ENCODE results near the gene DIDO1. TPM values are rescaled to one million over a fixed set of nuclear protein-coding genes. Genes with fewer than 3 reads are reported as not detected.

DIDO1 gene
- total RNA-seq, 1 experiment from 2014 or later = 33.2 TPM

- intact Hi-C loops (cut with micrococcal nuclease) = no loop called here
- peaks cover 38% of the 10 kb centered on the region for H3K79me2 ChIP-seq (ENCODE audit: low read length)
- no peaks in the 10 kb centered on the region for H3F3A ChIP-seq (ENCODE audit: low read length, unreplicated experiment)
- H2AFZ ChIP-seq (ENCODE audit: low read length) = no peak overlapping the region
- H3K4me3 ChIP-seq (ENCODE audit: low read length) = no peak overlapping the region
- H3K4me2 ChIP-seq (ENCODE audit: low read length) = no peak overlapping the region
- H3K4me1 ChIP-seq (ENCODE audit: insufficient read depth, low read length) = peaks cover 15% of the 10 kb centered on the region
- ChIA-PET POLR2A (ENCODE audit: unreplicated experiment) (no interaction called here), CTCF (no interaction called here)
- H3K9ac ChIP-seq (ENCODE audit: low read length) = no peak overlapping the region
- no peaks in the 10 kb centered on the region for H3K9me3 ChIP-seq (ENCODE audit: low read length)
- no peak for DNase-seq
- no peaks in the 10 kb centered on the region for H3K27me3 ChIP-seq (ENCODE audit: low read length)
- no peak for ATAC-seq
- TF ChIP-seq EZH2 (IDR thresholded peaks at IDR 0.05; ENCODE audit: low read length, unreplicated experiment) (no peak), CTCF (conservative IDR thresholded peaks at IDR 0.05; ENCODE audit: low read depth, low read length) (no peak), EZH2phosphoT487 (IDR thresholded peaks at IDR 0.05; ENCODE audit: borderline replicate concordance, low read length) (no peak)
- peaks cover 14% of the 10 kb centered on the region for H4K20me1 ChIP-seq (ENCODE audit: low read length)
- H3K36me3 ChIP-seq (ENCODE audit: low read depth, low read length) = peaks cover 63% of the 10 kb centered on the region
- no TSS peak for BruUV-seq (replicated peaks)
- no peaks in the 10 kb centered on the region for H3K9me2 ChIP-seq (replicated peaks; ENCODE audit: low read length)
- no peak overlapping the region for H3K27ac ChIP-seq (ENCODE audit: low read length)
Measured at GRCh38 chr20:62944184-62944583, 17.9 kb upstream of the DIDO1 start.

DNA sequence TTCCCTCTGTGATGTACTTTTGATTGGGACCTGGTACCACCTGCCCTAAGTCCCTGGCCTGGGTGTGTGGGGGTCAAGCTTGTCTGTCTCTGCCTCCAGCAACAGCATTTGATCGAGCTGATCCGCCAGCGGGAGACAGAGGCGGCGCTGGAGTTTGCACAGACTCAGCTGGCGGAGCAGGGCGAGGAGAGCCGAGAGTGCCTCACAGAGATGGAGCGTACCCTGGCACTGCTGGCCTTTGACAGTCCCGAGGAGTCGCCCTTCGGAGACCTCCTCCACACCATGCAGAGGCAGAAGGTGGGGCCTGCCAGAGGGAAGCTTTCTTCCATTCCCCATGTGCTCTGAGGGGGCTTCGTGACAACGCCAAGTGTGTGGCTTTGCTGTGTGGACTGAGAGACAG is 17.1 kb upstream of the DIDO1 start:
- peaks cover 55% of the 10 kb centered on the region for H3K36me3 ChIP-seq (ENCODE audit: low read depth, low read length)
- intact Hi-C loops (cut with micrococcal nuclease) = no loop called here
- H3K4me2 ChIP-seq (ENCODE audit: low read length) = no peak overlapping the region
- no peaks in the 10 kb centered on the region for H3F3A ChIP-seq (ENCODE audit: low read length, unreplicated experiment)
- H3K9me3 ChIP-seq (ENCODE audit: low read length) = no peaks in the 10 kb centered on the region
- no peak for DNase-seq
- H3K79me2 ChIP-seq (ENCODE audit: low read length) = peaks cover 46% of the 10 kb centered on the region
- H3K4me1 ChIP-seq (ENCODE audit: insufficient read depth, low read length) = peaks cover 17% of the 10 kb centered on the region
- ATAC-seq = no peak
- peaks cover 21% of the 10 kb centered on the region for H4K20me1 ChIP-seq (ENCODE audit: low read length)
- no peak overlapping the region for H3K9ac ChIP-seq (ENCODE audit: low read length)
- no peaks in the 10 kb centered on the region for H3K9me2 ChIP-seq (replicated peaks; ENCODE audit: low read length)
- POLR2A ChIA-PET (ENCODE audit: unreplicated experiment) = no interaction called here
- TF ChIP-seq CTCF (conservative IDR thresholded peaks at IDR 0.05; ENCODE audit: low read depth, low read length) = no peak
- TF ChIP-seq EZH2 (IDR thresholded peaks at IDR 0.05; ENCODE audit: low read length, unreplicated experiment) = no peak
- TF ChIP-seq EZH2phosphoT487 (IDR thresholded peaks at IDR 0.05; ENCODE audit: borderline replicate concordance, low read length) = no peak
- no TSS peak for BruUV-seq (replicated peaks)
- no peak overlapping the region for H3K4me3 ChIP-seq (ENCODE audit: low read length)
- no peak overlapping the region for H2AFZ ChIP-seq (ENCODE audit: low read length)
- CTCF ChIA-PET = no interaction called here
- H3K27me3 ChIP-seq (ENCODE audit: low read length) = no peaks in the 10 kb centered on the region
- H3K27ac ChIP-seq (ENCODE audit: low read length) = no peak overlapping the region

- Histone ChIP-seq H3K4me3 (ENCODE audit: low read length) (no peak overlapping the region), H3K9me2 (replicated peaks; ENCODE audit: low read length) (no peaks in the 10 kb centered on the region), H3K4me2 (ENCODE audit: low read length) (no peak overlapping the region), H3K27me3 (ENCODE audit: low read length) (no peaks in the 10 kb centered on the region), H4K20me1 (ENCODE audit: low read length) (peaks cover 21% of the 10 kb centered on the region), H3K9ac (ENCODE audit: low read length) (no peak overlapping the region), H3K36me3 (ENCODE audit: low read depth, low read length) (peaks cover 50% of the 10 kb centered on the region), H2AFZ (ENCODE audit: low read length) (no peak overlapping the region), H3K79me2 (ENCODE audit: low read length) (peaks cover 51% of the 10 kb centered on the region), H3K4me1 (ENCODE audit: insufficient read depth, low read length) (peaks cover 17% of the 10 kb centered on the region), H3K9me3 (ENCODE audit: low read length) (no peaks in the 10 kb centered on the region), H3F3A (ENCODE audit: low read length, unreplicated experiment) (no peaks in the 10 kb centered on the region), H3K27ac (ENCODE audit: low read length) (no peak overlapping the region)
- no TSS peak for BruUV-seq (replicated peaks)
- intact Hi-C loops (cut with micrococcal nuclease) = no loop called here
- ChIA-PET CTCF (no interaction called here), POLR2A (ENCODE audit: unreplicated experiment) (no interaction called here)
- no peak for ATAC-seq
- DNase-seq = no peak
- TF ChIP-seq EZH2phosphoT487 (IDR thresholded peaks at IDR 0.05; ENCODE audit: borderline replicate concordance, low read length) = no peak
- TF ChIP-seq EZH2 (IDR thresholded peaks at IDR 0.05; ENCODE audit: low read length, unreplicated experiment) = no peak
- no peak for TF ChIP-seq CTCF (conservative IDR thresholded peaks at IDR 0.05; ENCODE audit: low read depth, low read length)
Measured at GRCh38 chr20:62942456-62942855, 16.2 kb upstream of the DIDO1 start.

All from PC-3 (cell line).